ENCODE results near the gene DBP.

DBP gene

GRCh38 chr19:48606463-48607358, 30.5 kb downstream of the DBP start, which contains the start of gene SPACA4:
SPACA4 (plus strand) TSS chr19:48606742; CDS start chr19:48606979, 237 bp downstream.
- TF ChIP-seq POU2F2 (IDR thresholded peaks at IDR 0.05; ENCODE audit: low read depth, low read length), result no peak
- no peak for TF ChIP-seq SPI1 (IDR thresholded peaks at IDR 0.05; ENCODE audit: low read depth, low read length)
- TF ChIP-seq TAF1 (IDR thresholded peaks at IDR 0.05; ENCODE audit: low read depth, low read length), result no peak
- no peak for TF ChIP-seq POLR2A (IDR thresholded peaks at IDR 0.05; ENCODE audit: low read depth, low read length)
- TF ChIP-seq PAX5 (IDR thresholded peaks at IDR 0.05; ENCODE audit: insufficient read depth, low read length, severe bottlenecking), result no peak
- TF ChIP-seq POLR2AphosphoS5 (IDR thresholded peaks at IDR 0.05; ENCODE audit: low read depth, low read length), result no peak
- DNase-seq (ENCODE audit: insufficient read length, low spot score) (no peak), FAIRE-seq (no peak)

- no peak for FAIRE-seq
- DNase-seq (ENCODE audit: insufficient read length, low spot score), result no peak
- TF ChIP-seq PAX5 (IDR thresholded peaks at IDR 0.05; ENCODE audit: insufficient read depth, low read length, severe bottlenecking) (no peak), POLR2AphosphoS5 (IDR thresholded peaks at IDR 0.05; ENCODE audit: low read depth, low read length) (no peak), POU2F2 (IDR thresholded peaks at IDR 0.05; ENCODE audit: low read depth, low read length) (no peak), SPI1 (IDR thresholded peaks at IDR 0.05; ENCODE audit: low read depth, low read length) (no peak), TAF1 (IDR thresholded peaks at IDR 0.05; ENCODE audit: low read depth, low read length) (no peak), POLR2A (IDR thresholded peaks at IDR 0.05; ENCODE audit: low read depth, low read length) (no peak)
Measured at GRCh38 chr19:48603850-48604249, 33.3 kb downstream of the DBP start.

- no peak for TF ChIP-seq SPI1 (IDR thresholded peaks at IDR 0.05; ENCODE audit: low read depth, low read length)
- TF ChIP-seq TAF1 (IDR thresholded peaks at IDR 0.05; ENCODE audit: low read depth, low read length), result no peak
- no peak for TF ChIP-seq POU2F2 (IDR thresholded peaks at IDR 0.05; ENCODE audit: low read depth, low read length)
- no peak for TF ChIP-seq POLR2A (IDR thresholded peaks at IDR 0.05; ENCODE audit: low read depth, low read length)
- no peak for TF ChIP-seq PAX5 (IDR thresholded peaks at IDR 0.05; ENCODE audit: insufficient read depth, low read length, severe bottlenecking)
- TF ChIP-seq POLR2AphosphoS5 (IDR thresholded peaks at IDR 0.05; ENCODE audit: low read depth, low read length), result no peak
- no peak for FAIRE-seq
Measured at GRCh38 chr19:48603449-48603848, 33.7 kb downstream of the DBP start.

GRCh38 chr19:48603001-48603400, 34.2 kb downstream of the DBP start:
- FAIRE-seq, result no peak
- TF ChIP-seq POLR2A (IDR thresholded peaks at IDR 0.05; ENCODE audit: low read depth, low read length), result no peak
- TF ChIP-seq SPI1 (IDR thresholded peaks at IDR 0.05; ENCODE audit: low read depth, low read length), result no peak
- no peak for TF ChIP-seq POLR2AphosphoS5 (IDR thresholded peaks at IDR 0.05; ENCODE audit: low read depth, low read length)
- no peak for TF ChIP-seq TAF1 (IDR thresholded peaks at IDR 0.05; ENCODE audit: low read depth, low read length)
- no peak for TF ChIP-seq POU2F2 (IDR thresholded peaks at IDR 0.05; ENCODE audit: low read depth, low read length)
- no peak for TF ChIP-seq PAX5 (IDR thresholded peaks at IDR 0.05; ENCODE audit: insufficient read depth, low read length, severe bottlenecking)
- no peak for DNase-seq (ENCODE audit: insufficient read length, low spot score)

More at GRCh38 chr19:48603449-48603848, 33.7 kb downstream of the DBP start:
- DNase-seq (ENCODE audit: insufficient read length, low spot score), result no peak

- DNase-seq (ENCODE audit: insufficient read length, low spot score) (no peak), FAIRE-seq (no peak)
- TF ChIP-seq POLR2AphosphoS5 (IDR thresholded peaks at IDR 0.05; ENCODE audit: low read depth, low read length) (no peak), PAX5 (IDR thresholded peaks at IDR 0.05; ENCODE audit: insufficient read depth, low read length, severe bottlenecking) (no peak), POLR2A (IDR thresholded peaks at IDR 0.05; ENCODE audit: low read depth, low read length) (no peak), POU2F2 (IDR thresholded peaks at IDR 0.05; ENCODE audit: low read depth, low read length) (no peak), TAF1 (IDR thresholded peaks at IDR 0.05; ENCODE audit: low read depth, low read length) (no peak), SPI1 (IDR thresholded peaks at IDR 0.05; ENCODE audit: low read depth, low read length) (no peak)
Measured at GRCh38 chr19:48600679-48601417, 36.3 kb downstream of the DBP start.

- FAIRE-seq (no peak), DNase-seq (ENCODE audit: insufficient read length, low spot score) (no peak)
- no peak for TF ChIP-seq PAX5 (IDR thresholded peaks at IDR 0.05; ENCODE audit: insufficient read depth, low read length, severe bottlenecking)
- TF ChIP-seq POU2F2 (IDR thresholded peaks at IDR 0.05; ENCODE audit: low read depth, low read length), result no peak
- no peak for TF ChIP-seq POLR2A (IDR thresholded peaks at IDR 0.05; ENCODE audit: low read depth, low read length)
- TF ChIP-seq SPI1 (IDR thresholded peaks at IDR 0.05; ENCODE audit: low read depth, low read length), result no peak
- no peak for TF ChIP-seq TAF1 (IDR thresholded peaks at IDR 0.05; ENCODE audit: low read depth, low read length)
- TF ChIP-seq POLR2AphosphoS5 (IDR thresholded peaks at IDR 0.05; ENCODE audit: low read depth, low read length), result no peak
Measured at GRCh38 chr19:48598996-48599700, 38.0 kb downstream of the DBP start.

- no peak for TF ChIP-seq POLR2A (IDR thresholded peaks at IDR 0.05; ENCODE audit: low read depth, low read length)
- TF ChIP-seq TAF1 (IDR thresholded peaks at IDR 0.05; ENCODE audit: low read depth, low read length), result no peak
- TF ChIP-seq POU2F2 (IDR thresholded peaks at IDR 0.05; ENCODE audit: low read depth, low read length), result no peak
- no peak for FAIRE-seq
- no peak for DNase-seq (ENCODE audit: insufficient read length, low spot score)
Measured at GRCh38 chr19:48596679-48597465, 40.3 kb downstream of the DBP start.

- TF ChIP-seq POLR2AphosphoS5 (IDR thresholded peaks at IDR 0.05; ENCODE audit: low read depth, low read length), result no peak
- no peak for TF ChIP-seq SPI1 (IDR thresholded peaks at IDR 0.05; ENCODE audit: low read depth, low read length)
- no peak for TF ChIP-seq PAX5 (IDR thresholded peaks at IDR 0.05; ENCODE audit: insufficient read depth, low read length, severe bottlenecking)
- no peak for TF ChIP-seq POLR2A (IDR thresholded peaks at IDR 0.05; ENCODE audit: low read depth, low read length)
- no peak for TF ChIP-seq TAF1 (IDR thresholded peaks at IDR 0.05; ENCODE audit: low read depth, low read length)
- no peak for TF ChIP-seq POU2F2 (IDR thresholded peaks at IDR 0.05; ENCODE audit: low read depth, low read length)
- no peak for DNase-seq (ENCODE audit: insufficient read length, low spot score)
- FAIRE-seq, result no peak
Measured at GRCh38 chr19:48596237-48596636, 40.9 kb downstream of the DBP start.
